Measurements from ENCODE around the gene CASP8.
"Not testable (repeated sequence)": the region's sequence is repeated elsewhere in the genome, so short reads cannot be mapped to it uniquely, and the experiment has no call there.

Gene CASP8

DNA sequence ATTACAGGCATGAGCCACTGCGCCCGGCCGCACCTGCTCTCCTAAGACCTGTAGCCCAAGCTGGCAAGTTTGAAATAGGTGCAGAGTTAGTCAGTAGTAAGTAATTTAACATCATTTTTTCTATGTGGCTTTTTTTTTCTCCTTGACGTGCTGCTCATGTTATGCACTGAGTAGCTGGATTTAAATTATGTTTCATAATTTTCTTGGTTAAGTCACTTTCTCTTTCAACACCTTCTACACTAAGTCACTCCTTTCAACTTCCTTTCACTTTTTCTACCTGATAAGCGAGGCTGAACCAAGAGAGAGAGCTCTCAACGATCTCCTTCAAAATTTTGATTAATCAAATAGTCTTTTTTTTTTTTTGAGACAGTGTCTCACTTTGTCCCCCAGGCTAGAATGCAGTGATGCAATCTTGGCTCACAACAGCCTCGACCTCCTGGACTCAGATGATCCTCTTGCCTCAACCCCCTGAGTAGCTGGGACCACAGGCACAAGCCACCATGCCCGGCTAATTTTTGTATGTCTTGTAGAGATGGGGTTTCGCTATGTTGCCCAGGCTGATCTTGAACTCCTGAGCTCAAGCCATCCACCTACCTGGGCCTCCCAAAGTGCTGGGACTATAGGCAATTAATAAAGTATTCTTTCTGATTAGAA, 13.1 kb downstream of the CASP8 start:
- DNase-seq = no peak

GRCh38 chr2:201275069-201275468, 14.7 kb downstream of the CASP8 start:
- DNase-seq = no peak

GRCh38 chr2:201275990-201276389, 15.7 kb downstream of the CASP8 start:
- no peak for DNase-seq

- no peak for DNase-seq
These were observed 16.2 kb downstream of the CASP8 start for GRCh38 chr2:201276511-201276910.

DNA sequence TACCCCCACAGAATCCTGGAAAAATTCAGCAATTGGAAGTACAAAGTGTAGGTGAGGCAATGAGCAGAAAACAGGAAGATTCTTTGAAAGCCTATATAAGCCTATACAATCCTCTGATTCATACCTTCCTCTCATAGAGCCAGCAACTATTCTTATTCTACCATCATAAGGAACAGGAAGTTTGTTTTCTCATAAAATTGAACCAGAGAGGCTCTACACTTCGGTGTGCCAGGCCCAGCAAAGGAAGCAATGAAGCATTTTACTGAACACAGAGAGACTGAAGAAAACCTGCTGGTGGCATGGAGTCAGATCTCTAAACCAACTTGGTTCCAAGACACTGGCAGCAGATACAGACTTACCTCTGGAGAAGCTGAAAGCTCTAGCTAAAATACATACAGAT, 18.7 kb downstream of the CASP8 start:
- DNase-seq = no peak

- no peak for DNase-seq
These were observed 20.1 kb downstream of the CASP8 start for GRCh38 chr2:201280191-201281040.

GRCh38 chr2:201285499-201285898, 25.2 kb downstream of the CASP8 start:
- no peak for DNase-seq

DNA sequence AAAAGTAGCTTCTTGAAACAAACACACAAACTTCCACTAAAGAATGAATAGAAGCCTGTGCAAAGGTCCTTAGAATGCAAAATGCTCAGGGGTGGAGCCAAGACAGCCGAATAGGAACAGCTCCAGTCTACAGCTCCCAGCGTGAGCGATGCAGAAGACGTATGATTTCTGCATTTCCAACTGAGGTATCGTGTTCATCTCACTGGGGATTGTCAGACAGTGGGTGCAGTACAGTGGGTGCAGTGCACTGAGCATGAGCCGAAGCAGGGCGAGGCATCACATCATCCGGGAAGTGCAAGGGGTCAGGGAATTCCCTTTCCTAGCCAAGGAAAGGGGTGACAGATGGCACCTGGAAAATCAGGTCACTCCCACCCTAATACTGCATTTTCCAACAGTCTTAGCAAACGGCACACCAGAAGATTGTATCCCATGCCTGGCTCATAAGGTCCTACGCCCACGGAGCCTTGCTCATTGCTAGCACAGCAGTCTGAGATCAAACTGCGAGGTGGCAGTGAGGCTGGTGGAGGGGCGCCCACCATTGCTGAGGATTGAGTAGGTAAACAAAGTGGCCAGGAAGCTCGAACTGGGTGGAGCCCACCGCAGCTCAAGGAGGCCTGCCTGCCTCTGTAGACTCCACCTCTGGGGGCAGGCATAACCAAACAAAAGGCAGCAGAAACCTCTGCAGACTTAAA, 30.3 kb downstream of the CASP8 start:
- not testable (repeated sequence) for DNase-seq

GRCh38 chr2:201298462-201299052, 38.2 kb downstream of the CASP8 start:
- no peak for DNase-seq

DNA sequence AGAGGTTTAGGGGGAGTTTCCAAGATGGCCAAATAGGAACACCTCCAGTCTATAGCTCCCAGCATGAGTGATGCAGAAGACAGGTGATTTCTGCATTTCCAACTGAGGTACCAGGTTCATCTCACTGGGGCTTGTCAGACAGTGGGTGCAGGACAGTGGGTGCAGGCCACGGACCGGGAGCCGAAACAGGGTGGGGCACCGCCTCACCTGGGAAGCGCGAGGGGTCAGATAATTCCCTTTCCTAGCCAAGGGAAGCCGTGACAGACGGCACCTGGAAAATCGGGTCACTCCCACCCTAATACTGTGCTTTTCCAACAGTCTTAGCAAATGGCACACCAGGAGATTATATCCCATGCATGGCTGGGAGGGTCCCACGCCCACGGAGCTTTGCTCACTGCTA, 39.6 kb downstream of the CASP8 start:
- DNase-seq = not testable (repeated sequence)

DNA sequence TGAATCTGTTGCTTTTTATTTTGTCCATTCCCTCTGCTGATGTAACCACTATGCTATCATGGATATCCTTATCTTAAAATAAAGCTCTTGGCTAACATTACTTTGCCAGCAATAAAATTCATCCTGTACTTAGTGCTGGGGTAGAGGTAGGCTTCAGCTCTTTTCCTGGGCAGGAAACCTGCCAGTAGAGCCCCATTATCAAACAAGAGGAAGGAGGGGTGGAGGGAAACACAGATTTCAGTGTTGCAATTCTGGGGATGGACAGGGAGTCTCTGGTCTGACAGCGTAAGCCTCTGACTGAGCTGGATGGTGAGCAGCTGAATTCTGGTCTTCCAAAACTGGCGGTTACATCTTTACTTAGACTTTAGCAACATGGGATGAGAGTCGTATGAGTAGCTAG, 47.5 kb downstream of the CASP8 start:
- DNase-seq = no peak

DNA sequence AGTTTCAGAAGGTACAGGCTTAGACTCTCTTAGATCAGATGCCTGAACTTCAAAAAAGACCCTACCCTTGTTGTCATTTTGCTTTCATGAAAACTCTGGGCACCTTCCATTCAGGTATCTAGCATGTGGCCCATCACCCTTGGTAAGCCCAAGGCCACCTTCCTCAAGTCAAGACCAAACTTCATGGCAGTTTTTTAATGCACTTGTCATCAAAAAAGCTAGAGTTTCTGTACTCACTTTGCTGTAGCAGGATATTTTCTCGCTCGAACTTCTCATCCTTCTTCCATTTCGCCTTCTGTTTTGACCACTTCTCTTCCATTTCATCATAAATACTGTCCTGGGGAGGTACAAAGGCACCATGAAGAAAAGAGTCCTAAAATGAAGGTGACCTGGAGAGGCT, 48.6 kb downstream of the CASP8 start:
- DNase-seq = no peak

DNA sequence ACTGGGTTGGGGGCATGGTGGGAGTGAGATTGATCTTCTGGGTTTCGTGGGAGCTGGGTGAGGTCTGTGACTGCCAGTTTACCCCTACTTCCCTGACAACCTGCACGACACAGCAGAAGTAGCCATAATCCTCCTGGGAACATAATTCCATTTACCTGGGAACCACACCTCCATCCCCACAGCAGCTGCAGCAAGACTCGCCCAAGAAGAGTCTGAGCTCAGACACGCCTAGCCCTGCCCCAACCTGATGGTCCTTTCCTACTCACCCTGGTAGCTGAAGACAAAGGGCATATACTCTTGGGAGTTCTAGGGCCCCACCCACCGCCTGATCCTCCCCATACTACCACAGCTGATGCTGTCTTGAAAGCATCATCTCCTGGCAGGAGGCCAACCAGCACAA, 53.0 kb downstream of the CASP8 start:
- DNase-seq = no peak

DNA sequence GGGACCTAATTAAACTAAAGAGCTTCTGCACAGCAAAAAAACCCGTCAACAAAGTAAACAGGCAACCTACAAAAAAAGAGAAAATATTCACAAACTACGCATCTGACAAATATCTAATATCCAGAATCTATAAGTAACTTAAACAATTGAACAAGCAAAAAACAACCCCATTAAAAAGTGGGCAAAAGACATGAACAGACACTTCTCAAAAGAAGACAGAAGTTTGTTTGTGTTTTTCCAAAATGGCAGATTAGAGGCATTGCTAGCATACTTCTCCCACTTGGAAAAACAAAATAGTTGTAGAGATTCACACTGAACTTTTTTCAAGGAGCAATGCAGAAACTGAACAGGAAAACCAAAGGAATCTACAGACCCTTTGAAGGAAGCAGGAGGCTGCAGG, 59.2 kb downstream of the CASP8 start:
- DNase-seq = no peak

- no peak for DNase-seq
These were observed 59.9 kb downstream of the CASP8 start for GRCh38 chr2:201320257-201320656.

GRCh38 chr2:201320701-201321100, 60.4 kb downstream of the CASP8 start:
- DNase-seq = no peak

- DNase-seq = no peak
These were observed 62.4 kb downstream of the CASP8 start for GRCh38 chr2:201322772-201323171.

DNA sequence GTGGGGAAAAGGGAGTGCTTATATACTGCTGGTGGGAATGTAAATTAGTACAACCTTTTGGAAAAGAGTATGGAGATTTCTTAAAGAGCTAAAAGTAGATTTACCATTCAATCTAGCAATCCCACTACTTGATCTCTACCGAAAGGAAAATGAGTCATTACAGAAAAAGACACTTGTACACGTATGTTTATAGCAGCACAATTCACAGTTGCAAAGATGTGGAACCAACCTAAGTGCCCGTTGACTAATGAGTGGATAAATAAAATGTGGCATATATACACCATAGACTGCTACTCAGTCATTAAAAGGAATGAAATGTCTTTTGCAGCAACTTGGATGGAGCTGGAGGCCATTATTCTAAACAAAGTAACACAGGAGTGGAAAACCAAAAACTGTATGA, 67.3 kb downstream of the CASP8 start:
- no peak for DNase-seq

- no peak for DNase-seq
These were observed 69.1 kb downstream of the CASP8 start for GRCh38 chr2:201329409-201329808.
